Endothelial cell of umbilical vein (primary cell): Measurements from ENCODE around the gene JAZF1. TPM values are rescaled to one million over a fixed set of nuclear protein-coding genes. Genes with fewer than 3 reads are reported as not detected.
A peak's percentile ranks its signal among the peaks of the same experiment; 100 is the strongest.

Experiments used
- BruUV-seq: library from RNA; stranded (reverse); fragments of 400-500 nt; replicated peaks from 2 replicates; lab custom pipeline; 2021; lab: Mats Ljungman, UMichigan
- CTCF ChIA-PET: fragments of 300-600, 350-600 bp; sonication (Branson Sonifier 250); formaldehyde crosslinking; loops from one replicate; lab custom pipeline; 2021; ENCODE audit warnings: antibody characterized with exemption, inconsistent platforms; lab: Charles Lee
- POLR2A ChIA-PET: fragments of 300-600, 350-600 bp; sonication (Branson Sonifier 250); formaldehyde crosslinking; loops from one replicate; lab custom pipeline; 2021; ENCODE audit warnings: antibody characterized with exemption, inconsistent platforms; lab: Charles Lee
- DNase-seq: peaks from one replicate; pipeline ENCODE4 v3.0.0-alpha.2; 2011; ENCODE audit warnings: low read depth, low spot score
- FAIRE-seq: peaks from 2 replicates; lab custom pipeline; 2011; peaks lifted over from hg19 to GRCh38; lab: Jason Lieb, UNC
- H2AFZ ChIP-seq: 2 replicates; pipeline ENCODE4 v1.6.0; 2012; ENCODE audit warnings: low read depth, low read length, control low read depth, inconsistent platforms
- H3K27ac ChIP-seq: 2 replicates; pipeline ENCODE4 v1.5.1; 2011; ENCODE audit warnings: low read depth, mild to moderate bottlenecking, control low read depth, low read length, moderate library complexity; ENCODE audit not compliant: insufficient read depth
- H3K27me3 ChIP-seq, 2 experiments: 2 replicates each; pipeline versions ENCODE4 v1.6.0 to v1.6.1; 2011; ENCODE audit warnings: low read length in 2 of 2, mixed read lengths in 1 of 2; ENCODE audit not compliant: control insufficient read depth in 2 of 2, insufficient read depth in 2 of 2
- H3K36me3 ChIP-seq, 2 experiments: 2 replicates in 1 of 2; 3 replicates in 1 of 2; pipeline ENCODE4 v1.5.1; 2011; ENCODE audit warnings: low read length in 2 of 2, mild to moderate bottlenecking in 1 of 2, moderate library complexity in 1 of 2; ENCODE audit not compliant: control insufficient read depth in 2 of 2, insufficient read depth in 2 of 2; ENCODE audit errors: extremely low read depth in 1 of 2
- H3K4me1 ChIP-seq: 3 replicates; pipeline ENCODE4 v1.5.1; 2011; ENCODE audit warnings: mild to moderate bottlenecking, low read length; ENCODE audit not compliant: control insufficient read depth, insufficient read depth; ENCODE audit errors: extremely low read depth
- H3K4me2 ChIP-seq: 2 replicates; pipeline ENCODE4 v1.6.1; 2011; ENCODE audit warnings: low read length, control low read depth, mixed read lengths; ENCODE audit not compliant: insufficient read depth
- H3K4me3 ChIP-seq, 3 experiments: fragments of 200-600 bp in 1 of 3; sonication (generic), shearing (Covaris generic) in 1 of 3; replicated peaks in 1 of 3; 2 replicates each; pipeline ENCODE4 v1.5.1; 2011 to 2016; ENCODE audit warnings: control low read depth in 3 of 3, low read length in 3 of 3, mild to moderate bottlenecking in 2 of 3, inconsistent platforms in 1 of 3, low read depth in 1 of 3, moderate library complexity in 1 of 3; ENCODE audit not compliant: insufficient read depth in 1 of 3
- H3K79me2 ChIP-seq: 2 replicates; pipeline ENCODE4 v1.6.0; 2012; ENCODE audit warnings: low read length, inconsistent platforms; ENCODE audit not compliant: control insufficient read depth, insufficient read depth
- H3K9ac ChIP-seq: replicated peaks from 2 replicates; pipeline ENCODE3; 2011; ENCODE audit warnings: low read length, control low read depth; ENCODE audit not compliant: insufficient read depth; ENCODE audit errors: extremely low read depth
- H3K9me1 ChIP-seq: replicated peaks from 3 replicates; pipeline ENCODE4 v1.6.0; 2011; ENCODE audit warnings: mild to moderate bottlenecking, low read length; ENCODE audit not compliant: control insufficient read depth, insufficient read depth; ENCODE audit errors: extremely low read depth
- H3K9me3 ChIP-seq: replicated peaks from 2 replicates; pipeline ENCODE4 v1.5.1; 2012; ENCODE audit warnings: low read length, inconsistent platforms; ENCODE audit not compliant: control insufficient read depth, insufficient read depth
- H4K20me1 ChIP-seq: replicated peaks from 2 replicates; pipeline ENCODE3; 2011; ENCODE audit warnings: mild to moderate bottlenecking, low read length; ENCODE audit not compliant: control insufficient read depth, insufficient read depth; ENCODE audit errors: extremely low read depth
- EZH2 ChIP-seq: IDR thresholded peaks from 2 replicates; pipeline ENCODE4 v1.6.1; 2012; ENCODE audit warnings: borderline replicate concordance, low read depth, mild to moderate bottlenecking, moderate library complexity, low read length, inconsistent platforms; ENCODE audit not compliant: severe bottlenecking
- GATA2 ChIP-seq: IDR thresholded peaks from 2 replicates; pipeline ENCODE4 v1.7.0; 2011; ENCODE audit warnings: low read depth, mild to moderate bottlenecking, moderate library complexity, mixed read lengths, low read length; ENCODE audit not compliant: insufficient read length, insufficient read depth
- JUN ChIP-seq: IDR thresholded peaks from 2 replicates; pipeline ENCODE4 v1.6.1; 2011; ENCODE audit warnings: borderline replicate concordance, low read depth; ENCODE audit not compliant: insufficient read length, insufficient read depth
- MAX ChIP-seq: IDR thresholded peaks from 2 replicates; pipeline ENCODE4 v1.6.1; 2011; ENCODE audit not compliant: insufficient read depth, insufficient read length
- POLR2AphosphoS5 ChIP-seq: IDR thresholded peaks from 2 replicates; pipeline ENCODE4 v1.6.1; 2012; ENCODE audit warnings: low read depth, mild to moderate bottlenecking, control low read depth, low read length, moderate library complexity; ENCODE audit not compliant: insufficient read depth
- dilution Hi-C: fragments of 300-500 bp; cut with MboI; formaldehyde crosslinking; loops from one replicate; pipeline ENCODE4 v1.15.0; 2019; ENCODE audit warnings: low sequenced_read_pairs; ENCODE audit not compliant: extremely low pct_ligation_motif_present
- intact Hi-C: fragments of 100-400 bp; cut with micrococcal nuclease; formaldehyde crosslinking; loops from one replicate; pipeline ENCODE4 v1.10.0; 2022
- polyA plus RNA-seq, 4 experiments: library from polyadenylated mRNA; depleted of rRNA in 3 of 4; stranded (reverse) in 3 of 4; unstranded in 1 of 4; fragments of >200 nt; gene quantifications; 2 replicates each; pipeline versions ENCODE4 v1.2.1 to v1.2.3, GENCODE V29; 2011 to 2012; ENCODE audit warnings: missing spikeins in 1 of 4
- total RNA-seq: library from RNA; stranded (reverse); gene quantifications from 2 replicates; pipeline ENCODE4 v1.2.3, GENCODE V29; 2021

Gene JAZF1
- total and polyA plus RNA-seq, 2 donors (not counting 3 experiments of a cell fraction or from before 2014, with no cell fraction given), result 2.5 to 16.9 TPM

DNA sequence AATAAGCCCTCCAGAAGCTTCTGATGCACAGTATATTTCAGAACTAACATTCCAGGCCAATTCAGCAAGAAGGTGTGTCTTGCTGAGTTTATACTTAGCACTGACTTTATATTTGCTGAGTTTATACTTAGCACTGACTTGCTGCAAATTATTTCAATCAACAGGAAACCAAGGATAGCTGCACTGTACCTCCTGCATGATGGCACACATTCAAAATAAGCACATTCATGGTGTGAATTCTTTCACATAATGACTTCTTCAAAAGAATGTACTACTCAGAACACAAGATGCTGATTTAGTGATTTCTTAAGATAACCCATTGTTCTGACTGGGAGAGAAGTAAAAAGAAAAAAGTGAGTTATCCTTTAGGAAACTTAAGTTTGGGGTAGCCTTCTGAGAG is 52.0 kb downstream of the JAZF1 start:
- Histone ChIP-seq H4K20me1 (no peaks in the 10 kb centered on the region), H3K9me1 (no peaks in the 10 kb centered on the region), H3K4me3 (no peak overlapping the region), H3K27me3 (no peaks in the 10 kb centered on the region), H3K9me3 (no peaks in the 10 kb centered on the region), H3K4me1 (peaks cover 25% of the 10 kb centered on the region), H2AFZ (no peak overlapping the region), H3K9ac (no peak overlapping the region), H3K4me2 (peak overlapping the region; percentile 2), H3K27ac (peak overlapping the region; percentile 35), H3K36me3 (no peaks in the 10 kb centered on the region), H3K79me2 (peaks cover 1% of the 10 kb centered on the region)
- DNase-seq (peak; percentile 69), FAIRE-seq (peak; percentile 81)
- TF ChIP-seq GATA2 (peak; percentile 30), POLR2AphosphoS5 (no peak), JUN (peak; percentile 45)
- POLR2A ChIA-PET, result no interaction called here
- CTCF ChIA-PET, result interaction anchor here (0.7 to 1.1 kb wide), 3 partner anchors 10 to 35 kb away, joined by 3 to 5 read pairs (median 3); no protein-coding TSS in a partner anchor
- intact Hi-C loops (no loop called here), dilution Hi-C loops (no loop called here)
- BruUV-seq, result no TSS peak

GRCh38 chr7:28126410-28127041 is 54.1 kb downstream of the JAZF1 start:
- H3K79me2 ChIP-seq, result peaks cover 3% of the 10 kb centered on the region
- no peaks in the 10 kb centered on the region for H3K9me1 ChIP-seq
- no peak overlapping the region for H2AFZ ChIP-seq
- H4K20me1 ChIP-seq, result no peaks in the 10 kb centered on the region
- H3K9ac ChIP-seq, result no peak overlapping the region
- intact Hi-C loops (no loop called here), dilution Hi-C loops (no loop called here)
- no peak overlapping the region for H3K4me3 ChIP-seq
- TF ChIP-seq JUN (no peak), EZH2 (no peak), POLR2AphosphoS5 (no peak), MAX (no peak)
- BruUV-seq, result no TSS peak
- H3K4me2 ChIP-seq, result no peak overlapping the region
- ChIA-PET CTCF (no interaction called here), POLR2A (interaction anchor here (0.7 kb wide), 1 partner anchor 9 kb away, joined by 7 read pairs; no protein-coding TSS in a partner anchor)
- H3K27ac ChIP-seq, result no peak overlapping the region
- H3K36me3 ChIP-seq, result no peaks in the 10 kb centered on the region
- H3K4me1 ChIP-seq, result peaks cover 25% of the 10 kb centered on the region
- FAIRE-seq, result no peak
- no peaks in the 10 kb centered on the region for H3K9me3 ChIP-seq
- no peaks in the 10 kb centered on the region for H3K27me3 ChIP-seq
- peak; percentile 10 for DNase-seq
